Measurements from ENCODE around the gene TSGA10. TPM values are rescaled to one million over a fixed set of nuclear protein-coding genes. Genes with fewer than 3 reads are reported as not detected.
A peak's percentile ranks its signal among the peaks of the same experiment; 100 is the strongest.
"Not testable (repeated sequence)": the region's sequence is repeated elsewhere in the genome, so short reads cannot be mapped to it uniquely, and the experiment has no call there.

TSGA10 gene
- total RNA-seq: 1 to 10 TPM; 6.6 to 8.1 TPM

DNA sequence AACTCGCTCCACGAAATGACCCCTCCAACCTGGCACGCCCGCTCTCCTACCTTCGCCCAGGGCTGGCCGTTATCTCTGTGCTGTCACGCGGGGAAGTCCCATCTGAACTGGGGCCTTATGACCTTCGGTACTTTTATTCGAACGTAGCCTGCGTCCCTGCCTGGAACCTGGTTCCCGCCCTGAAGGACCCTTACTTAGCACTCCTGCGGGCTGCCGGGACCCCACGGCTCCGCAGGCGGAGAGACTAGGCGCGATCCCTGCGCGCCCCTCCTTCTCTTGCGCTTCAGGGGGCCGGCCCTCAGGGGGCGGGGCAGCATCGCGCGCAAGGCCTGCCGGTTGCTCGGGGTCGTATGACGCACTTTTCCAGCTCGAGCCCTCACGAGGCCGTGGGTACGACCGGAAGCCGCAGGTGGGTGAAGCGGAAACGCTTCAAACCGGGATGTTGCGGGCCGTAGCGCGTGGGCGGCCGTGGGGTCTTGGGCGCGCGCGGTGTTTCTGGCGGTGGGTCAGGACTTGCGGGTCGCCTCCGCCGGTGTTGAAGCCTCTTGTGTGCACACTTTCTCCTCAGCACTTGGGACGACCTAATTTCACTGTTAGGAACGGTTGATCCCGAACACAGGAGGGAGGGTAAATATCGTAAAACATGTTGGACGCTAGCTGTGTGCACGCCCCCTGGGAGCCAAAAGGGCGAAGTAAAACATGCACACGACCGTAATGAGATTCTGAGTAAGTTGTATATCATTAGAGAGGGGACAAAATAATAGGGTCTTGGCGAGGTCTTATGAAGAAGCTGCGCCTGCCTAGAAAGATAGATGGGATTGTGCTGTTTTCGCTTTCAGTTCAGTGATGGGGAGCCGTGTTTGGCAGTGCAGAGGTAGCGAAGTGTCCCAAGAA lies at the start of gene TSGA10, which contains the start of gene LIPT1:
TSGA10 (minus strand) TSS at position 300 of the 894 bp plus-strand sequence. CDS start 45,503 bp downstream, outside the sequence.
LIPT1 (plus strand) TSS at position 325 of the 894 bp plus-strand sequence. CDS start 6,991 bp downstream, outside the sequence.
- POLR2A ChIA-PET: interaction anchor here (1.0 to 1.1 kb wide), 3 partner anchors 14 to 27 kb away, joined by 3 read pairs; partner anchors contain the start of gene C2orf15
- CTCF ChIA-PET: interaction anchor here (1.3 to 1.7 kb wide), 2 partner anchors 14 to 20 kb away, joined by 3 to 5 read pairs; partner anchors contain the start of gene C2orf15
- H3K4me1 Mint-ChIP-seq: peaks cover 29% of the 10 kb centered on the region
- no peak within 1 kb of the TSS for H3K4me3 Mint-ChIP-seq
- H3K27me3 Mint-ChIP-seq: no peaks in the 10 kb centered on the region
- peak; percentile 93 for DNase-seq
- H3K9me3 Mint-ChIP-seq: no peaks in the 10 kb centered on the region
- peaks cover 21% of the 10 kb centered on the region for H3K36me3 Mint-ChIP-seq (ENCODE audit: low read depth)
- H3K27ac Mint-ChIP-seq: peak within 1 kb of the TSS; percentile 90

DNA sequence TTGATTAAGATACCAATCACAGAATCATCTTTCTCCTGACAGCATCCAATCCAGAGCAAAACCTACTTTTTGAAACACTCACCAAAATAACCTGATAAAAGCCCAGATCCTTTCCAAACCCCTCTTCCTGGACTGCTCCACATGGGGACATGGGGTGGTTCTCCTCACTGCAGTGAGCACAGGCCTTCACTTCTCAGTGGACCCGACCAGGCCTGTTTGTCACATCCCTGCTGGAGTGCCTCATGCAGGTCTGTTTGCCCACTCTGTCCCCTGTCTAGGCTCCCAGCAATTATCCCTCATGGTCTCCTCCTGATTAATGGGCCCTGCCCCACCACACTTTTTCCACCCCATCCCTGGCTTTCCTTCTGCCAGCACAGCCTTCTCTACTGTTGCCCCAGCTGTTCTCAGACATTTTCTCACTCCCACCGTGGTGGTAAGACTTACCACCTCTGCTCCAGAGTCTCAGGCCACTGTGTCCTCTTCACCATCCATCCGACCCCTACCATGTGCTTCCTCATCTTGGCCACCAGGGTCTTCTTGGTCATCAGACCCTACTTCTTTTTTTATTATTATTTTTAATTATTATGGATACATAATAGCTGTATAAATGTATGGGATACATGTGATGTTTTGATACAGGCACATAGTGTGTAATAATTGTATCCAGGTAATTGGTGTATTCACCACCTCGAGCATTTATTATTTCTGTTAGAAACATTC lies 47.4 kb upstream of the TSGA10 start:
- peaks cover 5% of the 10 kb centered on the region for H3K9me3 Mint-ChIP-seq
- ChIA-PET POLR2A (no interaction called here), CTCF (interaction anchor here (0.7 to 1.2 kb wide), 2 partner anchors 30 to 279 kb away, joined by 3 read pairs; no protein-coding TSS in a partner anchor)
- peaks cover 1% of the 10 kb centered on the region for H3K4me1 Mint-ChIP-seq
- H3K27me3 Mint-ChIP-seq: no peaks in the 10 kb centered on the region
- H3K36me3 Mint-ChIP-seq (ENCODE audit: low read depth): peaks cover 3% of the 10 kb centered on the region
- DNase-seq: no peak
- no peak overlapping the region for H3K4me3 Mint-ChIP-seq
- H3K27ac Mint-ChIP-seq: no peak overlapping the region

DNA sequence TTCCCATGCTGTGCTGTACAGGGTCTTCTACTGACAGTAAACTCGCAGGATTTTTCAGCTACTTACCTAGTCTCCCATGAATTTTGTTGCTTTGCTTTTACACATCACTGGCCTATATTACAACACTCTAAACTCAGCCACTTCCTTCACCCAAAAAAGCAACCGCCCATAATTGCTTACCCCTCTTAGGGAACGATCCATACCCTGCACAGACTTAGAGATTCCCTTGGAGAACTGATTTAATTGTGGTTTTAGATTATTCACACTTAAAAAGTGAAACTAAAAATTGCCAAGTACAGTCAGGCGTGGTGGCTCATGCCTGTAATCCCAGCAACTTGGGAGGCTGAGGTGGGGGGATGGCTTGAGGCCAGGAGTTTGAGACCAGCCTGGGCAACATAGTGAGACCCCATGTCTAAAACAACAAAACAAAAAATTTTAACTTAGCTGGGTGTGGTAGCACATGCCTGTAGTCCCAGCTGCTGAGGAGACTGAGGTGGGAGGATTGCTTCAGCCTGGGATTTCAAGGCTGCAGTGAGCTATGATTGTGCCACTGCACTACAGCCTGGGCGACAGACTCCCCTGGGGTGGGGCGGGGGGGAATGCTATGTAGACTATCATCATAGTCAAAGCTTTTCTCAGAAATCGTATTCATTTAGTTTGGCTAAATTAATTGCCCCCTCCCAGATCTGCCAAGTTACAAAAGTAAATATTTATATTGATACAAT lies 45.5 kb upstream of the TSGA10 start:
- Mint-ChIP-seq H3K4me3 (no peak overlapping the region), H3K36me3 (ENCODE audit: low read depth) (peaks cover 7% of the 10 kb centered on the region), H3K27ac (no peak overlapping the region), H3K9me3 (peaks cover 2% of the 10 kb centered on the region), H3K4me1 (peaks cover 1% of the 10 kb centered on the region), H3K27me3 (no peaks in the 10 kb centered on the region)
- DNase-seq: no peak
- CTCF ChIA-PET: no interaction called here
- POLR2A ChIA-PET: no interaction called here

- no peak overlapping the region for H3K27ac Mint-ChIP-seq
These were observed 43.5 kb upstream of the TSGA10 start for GRCh38 chr2:99198103-99198841.

DNA sequence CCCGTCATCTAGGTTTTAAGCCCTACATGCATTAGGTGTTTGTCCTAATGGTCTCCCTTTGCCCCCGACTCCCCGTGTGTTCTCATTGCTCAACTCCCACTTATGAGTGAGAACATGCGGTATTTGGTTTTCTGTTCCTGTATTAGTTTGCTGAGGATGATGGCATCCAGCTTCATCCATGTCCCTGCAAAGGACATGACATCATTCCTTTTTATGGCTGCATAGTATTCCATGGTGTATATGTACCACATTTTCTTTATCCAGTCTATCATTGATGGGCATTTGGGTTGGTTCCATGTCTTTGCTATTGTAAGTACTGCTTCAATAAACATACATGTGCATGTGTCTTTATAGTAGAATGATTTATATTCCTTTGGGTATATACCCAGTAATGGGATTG lies 37.6 kb upstream of the TSGA10 start:
- H3K27me3 Mint-ChIP-seq, H3K27ac Mint-ChIP-seq, DNase-seq, H3K9me3 Mint-ChIP-seq, POLR2A ChIA-PET, H3K4me3 Mint-ChIP-seq, H3K4me1 Mint-ChIP-seq, CTCF ChIA-PET: not testable (repeated sequence)
- H3K36me3 Mint-ChIP-seq (ENCODE audit: low read depth): peaks cover 55% of the 10 kb centered on the region

More at GRCh38 chr2:99198103-99198841, 43.5 kb upstream of the TSGA10 start:
- H3K36me3 Mint-ChIP-seq (ENCODE audit: low read depth): peaks cover 11% of the 10 kb centered on the region
- H3K4me3 Mint-ChIP-seq: no peak overlapping the region
- H3K27me3 Mint-ChIP-seq: no peaks in the 10 kb centered on the region
- H3K9me3 Mint-ChIP-seq: no peaks in the 10 kb centered on the region
- POLR2A ChIA-PET: no interaction called here
- peaks cover 1% of the 10 kb centered on the region for H3K4me1 Mint-ChIP-seq
- DNase-seq: no peak
- CTCF ChIA-PET: no interaction called here

DNA sequence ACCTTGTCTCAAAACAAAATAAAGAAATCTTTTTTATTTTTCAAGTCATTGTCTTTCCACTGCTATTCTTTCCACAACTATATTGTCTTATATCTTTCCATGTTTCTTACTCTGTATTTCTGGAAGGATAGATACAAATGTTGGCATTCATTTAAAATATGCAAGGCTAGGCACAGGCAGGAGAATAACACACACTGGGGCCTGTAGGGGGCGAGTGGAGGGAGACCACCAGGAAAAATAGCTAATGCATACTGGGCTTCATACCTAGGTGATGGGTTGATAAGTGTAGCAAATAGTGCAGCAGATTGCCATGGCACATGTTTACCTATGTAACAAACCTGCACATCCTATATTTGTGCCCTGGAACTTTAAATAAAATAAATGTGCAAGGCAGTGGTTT lies 35.8 kb upstream of the TSGA10 start:
- CTCF ChIA-PET: no interaction called here
- H3K9me3 Mint-ChIP-seq: peaks cover 2% of the 10 kb centered on the region
- no peak overlapping the region for H3K4me3 Mint-ChIP-seq
- H3K27me3 Mint-ChIP-seq: no peaks in the 10 kb centered on the region
- peaks cover 57% of the 10 kb centered on the region for H3K36me3 Mint-ChIP-seq (ENCODE audit: low read depth)
- POLR2A ChIA-PET: no interaction called here
- DNase-seq: no peak
- peaks cover 7% of the 10 kb centered on the region for H3K4me1 Mint-ChIP-seq
- H3K27ac Mint-ChIP-seq: no peak overlapping the region

- no peak overlapping the region for H3K27ac Mint-ChIP-seq
- H3K36me3 Mint-ChIP-seq (ENCODE audit: low read depth): peaks cover 49% of the 10 kb centered on the region
- H3K9me3 Mint-ChIP-seq: peaks cover 2% of the 10 kb centered on the region
- no peak for DNase-seq
- H3K4me3 Mint-ChIP-seq: no peak overlapping the region
- peaks cover 15% of the 10 kb centered on the region for H3K4me1 Mint-ChIP-seq
- CTCF ChIA-PET: interaction anchor here (0.7 kb wide), 1 partner anchor 21 kb away, joined by 6 read pairs; no protein-coding TSS in a partner anchor
- no peaks in the 10 kb centered on the region for H3K27me3 Mint-ChIP-seq
- POLR2A ChIA-PET: no interaction called here
These were observed 33.6 kb upstream of the TSGA10 start for GRCh38 chr2:99188357-99188756.

GRCh38 chr2:99187011-99187410 lies 32.3 kb upstream of the TSGA10 start:
- Mint-ChIP-seq H3K27me3 (no peaks in the 10 kb centered on the region), H3K4me1 (peaks cover 22% of the 10 kb centered on the region), H3K4me3 (no peak overlapping the region), H3K36me3 (ENCODE audit: low read depth) (peaks cover 38% of the 10 kb centered on the region), H3K27ac (no peak overlapping the region), H3K9me3 (no peaks in the 10 kb centered on the region)
- CTCF ChIA-PET: no interaction called here
- no peak for DNase-seq
- POLR2A ChIA-PET: no interaction called here

DNA sequence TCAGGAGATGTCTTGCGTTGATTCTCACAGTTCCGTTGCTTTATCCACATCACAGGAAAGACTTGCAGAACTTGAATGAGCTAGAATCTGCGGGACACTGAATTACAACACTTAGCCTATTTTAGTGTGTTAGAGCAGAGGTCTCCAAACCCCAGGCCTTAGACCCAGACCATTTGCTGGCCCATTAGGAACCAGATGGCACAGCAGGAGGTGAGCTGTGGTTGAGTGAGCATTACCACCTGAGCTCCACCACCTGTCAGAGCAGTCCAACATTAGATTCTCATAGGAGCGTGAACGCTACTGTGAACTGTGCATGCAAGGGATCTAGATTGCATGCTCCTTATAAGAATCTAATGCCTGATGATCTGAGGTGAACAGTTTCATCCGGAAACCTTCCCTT lies 30.1 kb upstream of the TSGA10 start:
- no peak for DNase-seq
- ChIA-PET CTCF (interaction anchor here (1.0 to 1.4 kb wide), 2 partner anchors 153 to 1485 kb away, joined by 3 read pairs; partner anchors contain the start of gene EIF5B), POLR2A (no interaction called here)
- no peak overlapping the region for H3K4me3 Mint-ChIP-seq
- no peak overlapping the region for H3K27ac Mint-ChIP-seq
- H3K27me3 Mint-ChIP-seq: no peaks in the 10 kb centered on the region
- H3K36me3 Mint-ChIP-seq (ENCODE audit: low read depth): peaks cover 23% of the 10 kb centered on the region
- H3K4me1 Mint-ChIP-seq: peaks cover 34% of the 10 kb centered on the region
- H3K9me3 Mint-ChIP-seq: no peaks in the 10 kb centered on the region

- peaks cover 22% of the 10 kb centered on the region for H3K36me3 Mint-ChIP-seq (ENCODE audit: low read depth)
- H3K4me3 Mint-ChIP-seq: peak overlapping the region; percentile 23
- DNase-seq: no peak
- H3K27me3 Mint-ChIP-seq: no peaks in the 10 kb centered on the region
- CTCF ChIA-PET: no interaction called here
- no peaks in the 10 kb centered on the region for H3K9me3 Mint-ChIP-seq
- no peak overlapping the region for H3K27ac Mint-ChIP-seq
- POLR2A ChIA-PET: interaction anchor here (0.6 kb wide), 1 partner anchor 220 kb away, joined by 3 read pairs; no protein-coding TSS in a partner anchor
- H3K4me1 Mint-ChIP-seq: peaks cover 48% of the 10 kb centered on the region
These were observed 28.3 kb upstream of the TSGA10 start for GRCh38 chr2:99183025-99183424.

DNA sequence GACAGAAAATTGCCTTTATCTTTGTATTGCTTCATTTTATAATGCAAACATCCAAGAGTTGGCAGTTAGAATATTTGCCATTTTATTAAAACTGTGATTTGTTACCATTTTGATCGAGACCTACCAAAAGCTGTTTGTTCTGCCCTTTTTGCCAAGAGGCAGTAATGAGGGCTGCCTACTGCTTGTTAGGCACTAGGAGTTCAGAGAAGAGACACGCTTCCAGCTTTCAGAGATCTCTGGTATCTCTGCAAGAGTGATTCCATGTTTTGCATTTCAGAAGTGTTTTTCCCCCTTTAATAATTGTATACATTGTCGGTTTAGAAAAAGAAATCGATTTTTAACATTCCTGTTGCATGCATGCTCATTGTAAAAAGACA lies 26.9 kb upstream of the TSGA10 start:
- POLR2A ChIA-PET: interaction anchor here (0.8 kb wide), 1 partner anchor 26 kb away, joined by 3 read pairs; no protein-coding TSS in a partner anchor
- Mint-ChIP-seq H3K4me3 (peak overlapping the region; percentile 99), H3K9me3 (no peaks in the 10 kb centered on the region), H3K36me3 (ENCODE audit: low read depth) (peaks cover 21% of the 10 kb centered on the region), H3K4me1 (peaks cover 54% of the 10 kb centered on the region), H3K27me3 (no peaks in the 10 kb centered on the region), H3K27ac (peak overlapping the region; percentile 95)
- CTCF ChIA-PET: no interaction called here
- DNase-seq: no peak
